ENCODE results near the gene TAF4B. TPM values are rescaled to one million over a fixed set of nuclear protein-coding genes. Genes with fewer than 3 reads are reported as not detected.
A peak's percentile ranks its signal among the peaks of the same experiment; 100 is the strongest.

TAF4B gene
- total and polyA plus RNA-seq, 2 of the 8 experiments (the other 6 are each of a cell fraction or from before 2014, with no cell fraction given): 9.3 to 19.8 TPM

DNA sequence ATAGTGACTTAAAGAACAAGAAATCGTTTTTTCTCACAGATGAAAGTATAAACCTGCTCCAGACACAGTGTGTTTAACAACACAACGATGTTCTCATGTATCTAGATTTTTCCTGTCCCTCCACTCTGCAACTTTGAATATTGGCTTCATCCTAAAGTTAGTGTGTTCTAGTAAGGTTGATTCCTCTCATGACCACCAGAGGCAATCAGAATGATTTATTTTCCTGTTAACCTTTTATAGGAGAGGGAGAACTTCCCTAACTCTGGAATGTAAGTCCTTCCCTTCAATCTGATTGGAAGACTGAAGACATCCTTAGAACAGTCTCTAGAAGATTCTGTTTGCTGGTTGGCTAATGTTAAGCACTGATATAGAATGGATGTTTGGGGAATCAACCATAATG lies 41.0 kb upstream of the TAF4B start:
- Histone ChIP-seq H3K4me3 (ENCODE audit: extremely low read depth in 1 of 4, insufficient read depth in 2 of 4, low read depth in 3 of 4, low read length in 4 of 4) (no peak overlapping the region), H2BK15ac (ENCODE audit: low read length) (no peak overlapping the region), H3K9me3 (ENCODE audit: insufficient read depth in 2 of 2, low read depth in 1 of 2, low read length in 1 of 2) (no peaks in the 10 kb centered on the region), H3K56ac (replicated peaks; ENCODE audit: insufficient read length, low read depth, low read length) (no peak overlapping the region), H2BK5ac (ENCODE audit: low read depth, low read length) (no peak overlapping the region), H4K8ac (ENCODE audit: extremely low read depth, insufficient read depth, low read length) (no peak overlapping the region), H3K79me1 (ENCODE audit: low read depth, low read length) (no peaks in the 10 kb centered on the region), H3K36me3 (ENCODE audit: control insufficient read depth in 2 of 4, insufficient read depth in 4 of 4, low read length in 3 of 4) (no peaks in the 10 kb centered on the region), H4K20me1 (replicated peaks in 1 of 2; ENCODE audit: control insufficient read depth in 1 of 2, insufficient read depth in 2 of 2, low read length in 2 of 2) (no peaks in the 10 kb centered on the region), H4K5ac (ENCODE audit: insufficient read length, low read depth, low read length) (no peak overlapping the region), H3K23me2 (ENCODE audit: low read depth, low read length) (no peaks in the 10 kb centered on the region), H2BK12ac (ENCODE audit: low read depth, low read length) (no peak overlapping the region), H2AFZ (ENCODE audit: low read length) (no peak overlapping the region), H3K4me1 (replicated peaks in 1 of 4; ENCODE audit: control insufficient read depth in 3 of 4, insufficient read depth in 4 of 4, low read length in 3 of 4) (no peaks in the 10 kb centered on the region), H3K27ac (ENCODE audit: low read depth, low read length) (no peak overlapping the region), H2BK20ac (ENCODE audit: low read length) (no peak overlapping the region), H3K27me3 (replicated peaks in 1 of 4; ENCODE audit: control insufficient read depth in 3 of 4, extremely low read depth in 1 of 4, insufficient read depth in 3 of 4, low read length in 3 of 4) (no peaks in the 10 kb centered on the region), H3K23ac (ENCODE audit: insufficient read length) (no peak overlapping the region), H3K4ac (replicated peaks; ENCODE audit: insufficient read length, low read depth, low read length) (no peak overlapping the region), H3K18ac (ENCODE audit: extremely low read depth, low read length) (no peak overlapping the region), H2AK5ac (ENCODE audit: low read depth, low read length) (no peak overlapping the region), H4K91ac (replicated peaks; ENCODE audit: insufficient read length, low read length) (no peak overlapping the region), H3K4me2 (ENCODE audit: insufficient read depth in 1 of 2, low read depth in 2 of 2, low read length in 2 of 2) (no peak overlapping the region), H3K79me2 (ENCODE audit: control insufficient read depth in 1 of 2, insufficient read depth in 2 of 2, low read length in 2 of 2) (no peaks in the 10 kb centered on the region), H3K14ac (ENCODE audit: insufficient read length) (no peak overlapping the region), H3K9ac (replicated peaks in 1 of 4; ENCODE audit: extremely low read depth in 1 of 4, low read depth in 3 of 4, low read length in 3 of 4) (no peak overlapping the region), H2BK120ac (replicated peaks; ENCODE audit: low read depth, low read length) (no peak overlapping the region)
- FAIRE-seq: peak; percentile 78
- DNase-seq (ENCODE audit: low read depth in 1 of 2, low spot score in 2 of 2): no peak
- TF ChIP-seq SP4 (IDR thresholded peaks at IDR 0.05; ENCODE audit: low read length) (no peak), RAD21 (IDR thresholded peaks at IDR 0.05 in 1 of 2, conservative IDR thresholded peaks at IDR 0.05 in 1 of 2; ENCODE audit: low read depth in 2 of 2, low read length in 2 of 2) (0 out of 4 replicates have a peak, but pooled peaks of 1 of the 2 experiments have one; percentile 19), CHD1 (IDR thresholded peaks at IDR 0.05; ENCODE audit: low read depth, low read length) (no peak)
- TF ChIP-seq, protein P1, sequence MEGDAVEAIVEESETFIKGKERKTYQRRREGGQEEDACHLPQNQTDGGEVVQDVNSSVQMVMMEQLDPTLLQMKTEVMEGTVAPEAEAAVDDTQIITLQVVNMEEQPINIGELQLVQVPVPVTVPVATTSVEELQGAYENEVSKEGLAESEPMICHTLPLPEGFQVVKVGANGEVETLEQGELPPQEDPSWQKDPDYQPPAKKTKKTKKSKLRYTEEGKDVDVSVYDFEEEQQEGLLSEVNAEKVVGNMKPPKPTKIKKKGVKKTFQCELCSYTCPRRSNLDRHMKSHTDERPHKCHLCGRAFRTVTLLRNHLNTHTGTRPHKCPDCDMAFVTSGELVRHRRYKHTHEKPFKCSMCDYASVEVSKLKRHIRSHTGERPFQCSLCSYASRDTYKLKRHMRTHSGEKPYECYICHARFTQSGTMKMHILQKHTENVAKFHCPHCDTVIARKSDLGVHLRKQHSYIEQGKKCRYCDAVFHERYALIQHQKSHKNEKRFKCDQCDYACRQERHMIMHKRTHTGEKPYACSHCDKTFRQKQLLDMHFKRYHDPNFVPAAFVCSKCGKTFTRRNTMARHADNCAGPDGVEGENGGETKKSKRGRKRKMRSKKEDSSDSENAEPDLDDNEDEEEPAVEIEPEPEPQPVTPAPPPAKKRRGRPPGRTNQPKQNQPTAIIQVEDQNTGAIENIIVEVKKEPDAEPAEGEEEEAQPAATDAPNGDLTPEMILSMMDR (IDR thresholded peaks at IDR 0.05; ENCODE audit: control extremely low read depth in 1 of 3, insufficient read depth in 1 of 3, low read depth in 1 of 3, low read length in 3 of 3): peak in 1 of 3 experiments; percentile 58; a peak in 2 of 4 replicates
- 74% methylated on average over 2 of the region's 2 CpGs; no CpG with 5 or more reads in 1 of the 2 experiments for WGBS, 2 experiments (ENCODE audit: extremely low coverage in 1 of 2, insufficient coverage in 1 of 2, insufficient read length in 1 of 2, insufficient replicate concordance in 2 of 2, low coverage in 1 of 2, low lambda C conversion rate in 2 of 2, missing lambda C conversion rate in 1 of 2)
- ChIA-PET CTCF (ENCODE audit: partially characterized antibody) (interaction anchor here (0.8 kb wide), 1 partner anchor 15 kb away, joined by 3 read pairs; no protein-coding TSS in a partner anchor), POLR2A (ENCODE audit: partially characterized antibody) (no interaction called here)
